Measurements from ENCODE around the gene WDR1.

WDR1 gene

GRCh38 chr4:10079912-10080588 is 36.5 kb downstream of the WDR1 start:
- ChIA-PET POLR2A (no interaction called here), CTCF (interaction anchor here (1.0 to 1.2 kb wide), 2 partner anchors 8 to 11 kb away, joined by 3 to 4 read pairs; no protein-coding TSS in a partner anchor)
- no peak for DNase-seq (ENCODE audit: low read depth, low spot score)
- TF ChIP-seq CTCF (IDR thresholded peaks at IDR 0.05; ENCODE audit: insufficient read depth, low read length, missing control alignments), result no peak
- H3K4me3 ChIP-seq (ENCODE audit: low read depth, low read length), result no peak overlapping the region

- no peak for TF ChIP-seq CTCF (IDR thresholded peaks at IDR 0.05; ENCODE audit: insufficient read depth, low read length, missing control alignments)
- no peak for DNase-seq (ENCODE audit: low read depth, low spot score)
- ChIA-PET CTCF (no interaction called here), POLR2A (no interaction called here)
- no peak overlapping the region for H3K4me3 ChIP-seq (ENCODE audit: low read depth, low read length)
Measured at GRCh38 chr4:10079256-10079655, 37.3 kb downstream of the WDR1 start.

GRCh38 chr4:10078481-10079233 is 37.9 kb downstream of the WDR1 start:
- no peak for TF ChIP-seq CTCF (IDR thresholded peaks at IDR 0.05; ENCODE audit: insufficient read depth, low read length, missing control alignments)
- ChIA-PET CTCF (interaction anchor here (0.8 kb wide), 1 partner anchor 10 kb away, joined by 3 read pairs; no protein-coding TSS in a partner anchor), POLR2A (no interaction called here)
- DNase-seq (ENCODE audit: low read depth, low spot score), result no peak
- no peak overlapping the region for H3K4me3 ChIP-seq (ENCODE audit: low read depth, low read length)

- POLR2A ChIA-PET, result no interaction called here
- no peak for TF ChIP-seq CTCF (IDR thresholded peaks at IDR 0.05; ENCODE audit: insufficient read depth, low read length, missing control alignments)
- DNase-seq (ENCODE audit: low read depth, low spot score), result no peak
Measured at GRCh38 chr4:10077483-10078335, 38.9 kb downstream of the WDR1 start.

GRCh38 chr4:10077076-10077475 is 39.5 kb downstream of the WDR1 start:
- ChIA-PET POLR2A (no interaction called here), CTCF (interaction anchor here (2.6 kb wide), 1 partner anchor 7 kb away, joined by 12 read pairs; no protein-coding TSS in a partner anchor)
- no peak for TF ChIP-seq CTCF (IDR thresholded peaks at IDR 0.05; ENCODE audit: insufficient read depth, low read length, missing control alignments)
- no peak for DNase-seq (ENCODE audit: low read depth, low spot score)
- no peak overlapping the region for H3K4me3 ChIP-seq (ENCODE audit: low read depth, low read length)

More at GRCh38 chr4:10077483-10078335, 38.9 kb downstream of the WDR1 start:
- CTCF ChIA-PET, result interaction anchor here (0.8 to 2.6 kb wide), 2 partner anchors 7 to 11 kb away, joined by 3 to 12 read pairs; no protein-coding TSS in a partner anchor
- no peak overlapping the region for H3K4me3 ChIP-seq (ENCODE audit: low read depth, low read length)
